ENCODE measurements around the gene ASZ1.

Gene ASZ1

GRCh38 chr7:117412946-117413559, 14.2 kb downstream of the ASZ1 start:
- no peak overlapping the region for H3K4me3 Mint-ChIP-seq
- no peak for ATAC-seq
- H3K27me3 Mint-ChIP-seq = no peaks in the 10 kb centered on the region
- no peaks in the 10 kb centered on the region for H3K4me1 Mint-ChIP-seq
- H3K27ac Mint-ChIP-seq = no peak overlapping the region
- H3K9me3 Mint-ChIP-seq = peaks cover 3% of the 10 kb centered on the region
- no peaks in the 10 kb centered on the region for H3K36me3 Mint-ChIP-seq

GRCh38 chr7:117412390-117412789, 14.9 kb downstream of the ASZ1 start:
- Mint-ChIP-seq H3K4me1 (no peaks in the 10 kb centered on the region), H3K27ac (no peak overlapping the region), H3K27me3 (no peaks in the 10 kb centered on the region), H3K36me3 (no peaks in the 10 kb centered on the region), H3K4me3 (no peak overlapping the region), H3K9me3 (peaks cover 3% of the 10 kb centered on the region)
- ATAC-seq = no peak

DNA sequence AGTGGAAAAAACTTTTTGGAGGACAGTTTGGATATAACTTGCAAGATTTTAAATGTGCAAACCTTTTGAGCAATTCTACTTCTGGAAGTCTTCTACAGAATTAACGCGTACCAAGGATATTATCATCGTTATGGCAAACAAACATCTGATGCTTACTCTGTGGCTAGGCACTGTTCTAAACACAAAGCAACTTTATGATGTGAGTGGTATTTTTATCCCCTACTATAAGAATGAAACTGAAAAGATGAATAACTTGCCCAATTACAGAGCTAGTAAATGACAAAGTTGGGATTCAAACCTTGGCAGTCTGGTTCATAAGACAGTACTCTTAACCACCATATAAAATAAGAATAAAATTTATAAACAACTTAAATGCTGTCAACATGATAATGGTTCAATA, 15.8 kb downstream of the ASZ1 start:
- ATAC-seq = no peak
- Mint-ChIP-seq H3K9me3 (peaks cover 3% of the 10 kb centered on the region), H3K27ac (no peak overlapping the region), H3K36me3 (no peaks in the 10 kb centered on the region), H3K4me1 (no peaks in the 10 kb centered on the region), H3K4me3 (no peak overlapping the region), H3K27me3 (no peaks in the 10 kb centered on the region)

- H3K4me3 Mint-ChIP-seq = no peak overlapping the region
- H3K27ac Mint-ChIP-seq = no peak overlapping the region
- H3K4me1 Mint-ChIP-seq = no peaks in the 10 kb centered on the region
- H3K27me3 Mint-ChIP-seq = no peaks in the 10 kb centered on the region
- no peak for ATAC-seq
- H3K9me3 Mint-ChIP-seq = peaks cover 2% of the 10 kb centered on the region
- no peaks in the 10 kb centered on the region for H3K36me3 Mint-ChIP-seq
These were observed 18.5 kb downstream of the ASZ1 start for GRCh38 chr7:117408831-117409230.

- Mint-ChIP-seq H3K36me3 (no peaks in the 10 kb centered on the region), H3K27me3 (no peaks in the 10 kb centered on the region), H3K4me3 (no peak overlapping the region), H3K9me3 (peaks cover 2% of the 10 kb centered on the region), H3K27ac (no peak overlapping the region), H3K4me1 (no peaks in the 10 kb centered on the region)
- ATAC-seq = no peak
These were observed 21.8 kb downstream of the ASZ1 start for GRCh38 chr7:117405519-117405918.

- H3K36me3 Mint-ChIP-seq = no peaks in the 10 kb centered on the region
- H3K4me3 Mint-ChIP-seq = no peak overlapping the region
- H3K4me1 Mint-ChIP-seq = no peaks in the 10 kb centered on the region
- no peak for ATAC-seq
- no peak overlapping the region for H3K27ac Mint-ChIP-seq
- no peaks in the 10 kb centered on the region for H3K27me3 Mint-ChIP-seq
- H3K9me3 Mint-ChIP-seq = peaks cover 2% of the 10 kb centered on the region
These were observed 23.6 kb downstream of the ASZ1 start for GRCh38 chr7:117403737-117404136.

DNA sequence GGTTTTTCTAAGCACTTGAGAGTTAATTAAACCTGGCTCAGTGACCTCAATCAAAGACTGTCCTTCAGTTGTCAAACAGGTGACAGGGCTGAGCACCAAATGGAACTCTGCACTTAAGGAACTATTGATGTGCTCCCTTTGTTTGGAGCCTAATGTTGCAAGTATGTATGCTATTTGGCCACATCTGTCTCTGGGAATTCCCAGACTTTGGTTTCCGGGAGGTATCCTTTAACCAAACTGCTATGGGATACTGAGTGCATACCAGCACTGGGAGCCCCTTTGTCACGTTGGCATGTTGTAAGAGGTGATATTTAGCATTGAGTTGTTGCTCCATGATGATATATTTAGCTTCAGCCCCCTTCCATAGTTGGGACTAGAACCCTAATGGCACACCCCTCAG, 25.2 kb downstream of the ASZ1 start:
- H3K4me1 Mint-ChIP-seq = no peaks in the 10 kb centered on the region
- H3K27ac Mint-ChIP-seq = no peak overlapping the region
- H3K4me3 Mint-ChIP-seq = no peak overlapping the region
- ATAC-seq = no peak
- H3K36me3 Mint-ChIP-seq = no peaks in the 10 kb centered on the region
- no peaks in the 10 kb centered on the region for H3K27me3 Mint-ChIP-seq
- peaks cover 2% of the 10 kb centered on the region for H3K9me3 Mint-ChIP-seq

- no peaks in the 10 kb centered on the region for H3K27me3 Mint-ChIP-seq
- no peak for ATAC-seq
- no peaks in the 10 kb centered on the region for H3K36me3 Mint-ChIP-seq
- no peak overlapping the region for H3K4me3 Mint-ChIP-seq
- H3K9me3 Mint-ChIP-seq = peaks cover 2% of the 10 kb centered on the region
- H3K27ac Mint-ChIP-seq = no peak overlapping the region
- H3K4me1 Mint-ChIP-seq = no peaks in the 10 kb centered on the region
These were observed 25.8 kb downstream of the ASZ1 start for GRCh38 chr7:117401293-117402002.

DNA sequence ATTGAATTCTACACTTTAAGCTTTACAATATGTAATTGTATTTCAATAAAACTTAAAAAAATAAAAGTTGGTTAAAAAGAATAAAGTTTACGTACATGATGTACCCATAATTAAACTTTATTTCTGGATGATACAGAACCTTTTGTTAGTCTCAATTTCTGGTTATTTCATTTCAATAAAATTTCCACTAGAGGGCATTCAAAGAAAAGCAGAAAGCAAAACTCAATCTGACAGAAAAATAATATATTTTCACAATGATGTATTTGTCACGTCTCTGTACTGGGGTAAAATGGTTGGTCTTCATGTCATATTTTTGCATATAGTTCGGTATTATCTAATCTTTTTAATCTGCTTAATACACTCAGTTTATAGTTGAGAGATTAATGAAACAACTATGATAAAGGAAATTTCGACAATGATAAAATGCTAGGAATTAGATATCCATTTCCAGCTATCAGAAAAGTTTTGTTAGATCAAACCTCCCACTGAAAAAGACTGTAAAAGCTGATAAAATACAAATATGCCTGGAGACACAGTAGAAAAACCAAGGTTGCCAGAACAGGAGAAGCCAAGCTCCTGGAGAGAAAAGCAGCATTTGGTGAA, 27.4 kb downstream of the ASZ1 start:
- Mint-ChIP-seq H3K36me3 (no peaks in the 10 kb centered on the region), H3K4me1 (no peaks in the 10 kb centered on the region), H3K4me3 (no peak overlapping the region), H3K27me3 (no peaks in the 10 kb centered on the region), H3K9me3 (no peaks in the 10 kb centered on the region), H3K27ac (no peak overlapping the region)
- no peak for ATAC-seq

- no peaks in the 10 kb centered on the region for H3K36me3 Mint-ChIP-seq
- no peak overlapping the region for H3K27ac Mint-ChIP-seq
- ATAC-seq = no peak
- H3K27me3 Mint-ChIP-seq = no peaks in the 10 kb centered on the region
- no peaks in the 10 kb centered on the region for H3K9me3 Mint-ChIP-seq
- H3K4me1 Mint-ChIP-seq = no peaks in the 10 kb centered on the region
- no peak overlapping the region for H3K4me3 Mint-ChIP-seq
These were observed 31.6 kb downstream of the ASZ1 start for GRCh38 chr7:117395743-117396142.

- no peak for ATAC-seq
- Mint-ChIP-seq H3K4me1 (no peaks in the 10 kb centered on the region), H3K9me3 (peaks cover 5% of the 10 kb centered on the region), H3K27me3 (no peaks in the 10 kb centered on the region), H3K4me3 (no peak overlapping the region), H3K27ac (no peak overlapping the region), H3K36me3 (no peaks in the 10 kb centered on the region)
These were observed 33.5 kb downstream of the ASZ1 start for GRCh38 chr7:117393781-117394180.

GRCh38 chr7:117389871-117390270, 37.4 kb downstream of the ASZ1 start:
- H3K36me3 Mint-ChIP-seq = no peaks in the 10 kb centered on the region
- no peaks in the 10 kb centered on the region for H3K4me1 Mint-ChIP-seq
- H3K4me3 Mint-ChIP-seq = no peak overlapping the region
- H3K27me3 Mint-ChIP-seq = no peaks in the 10 kb centered on the region
- H3K27ac Mint-ChIP-seq = no peak overlapping the region
- peaks cover 15% of the 10 kb centered on the region for H3K9me3 Mint-ChIP-seq
- no peak for ATAC-seq

DNA sequence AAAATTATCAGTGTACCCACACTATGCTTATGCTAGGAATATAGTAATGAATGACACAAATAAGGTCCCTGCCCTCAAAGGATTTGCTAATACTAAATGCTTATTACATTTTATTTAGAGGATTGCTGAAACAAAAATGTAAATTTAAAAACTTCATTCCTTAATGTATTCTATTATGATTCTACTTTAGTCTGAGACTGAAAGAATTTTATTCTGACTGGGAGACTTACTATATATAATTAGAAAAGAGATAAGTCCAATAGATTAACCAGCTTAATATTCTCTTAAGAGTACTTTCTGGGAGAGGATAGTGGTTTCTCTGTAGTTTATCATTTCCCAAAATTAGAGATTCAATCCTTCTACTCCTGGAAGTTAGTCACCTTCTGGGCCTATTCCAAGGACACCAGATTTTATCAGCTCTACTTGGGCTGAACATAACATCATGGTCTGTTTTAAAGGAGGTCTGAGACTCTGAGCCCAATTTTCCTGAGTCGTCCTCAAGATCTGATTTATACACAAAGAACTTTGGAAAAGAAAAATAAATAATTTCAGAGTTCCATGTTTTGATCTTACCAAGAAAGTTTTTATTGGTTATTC, 41.1 kb downstream of the ASZ1 start:
- Mint-ChIP-seq H3K27ac (no peak overlapping the region), H3K4me1 (no peaks in the 10 kb centered on the region), H3K27me3 (no peaks in the 10 kb centered on the region), H3K4me3 (no peak overlapping the region), H3K9me3 (peaks cover 15% of the 10 kb centered on the region), H3K36me3 (no peaks in the 10 kb centered on the region)
- ATAC-seq = no peak

- H3K36me3 Mint-ChIP-seq = no peaks in the 10 kb centered on the region
- ATAC-seq = no peak
- H3K4me1 Mint-ChIP-seq = no peaks in the 10 kb centered on the region
- no peaks in the 10 kb centered on the region for H3K27me3 Mint-ChIP-seq
- peaks cover 15% of the 10 kb centered on the region for H3K9me3 Mint-ChIP-seq
- no peak overlapping the region for H3K27ac Mint-ChIP-seq
- H3K4me3 Mint-ChIP-seq = no peak overlapping the region
These were observed 41.8 kb downstream of the ASZ1 start for GRCh38 chr7:117385363-117386109.

DNA sequence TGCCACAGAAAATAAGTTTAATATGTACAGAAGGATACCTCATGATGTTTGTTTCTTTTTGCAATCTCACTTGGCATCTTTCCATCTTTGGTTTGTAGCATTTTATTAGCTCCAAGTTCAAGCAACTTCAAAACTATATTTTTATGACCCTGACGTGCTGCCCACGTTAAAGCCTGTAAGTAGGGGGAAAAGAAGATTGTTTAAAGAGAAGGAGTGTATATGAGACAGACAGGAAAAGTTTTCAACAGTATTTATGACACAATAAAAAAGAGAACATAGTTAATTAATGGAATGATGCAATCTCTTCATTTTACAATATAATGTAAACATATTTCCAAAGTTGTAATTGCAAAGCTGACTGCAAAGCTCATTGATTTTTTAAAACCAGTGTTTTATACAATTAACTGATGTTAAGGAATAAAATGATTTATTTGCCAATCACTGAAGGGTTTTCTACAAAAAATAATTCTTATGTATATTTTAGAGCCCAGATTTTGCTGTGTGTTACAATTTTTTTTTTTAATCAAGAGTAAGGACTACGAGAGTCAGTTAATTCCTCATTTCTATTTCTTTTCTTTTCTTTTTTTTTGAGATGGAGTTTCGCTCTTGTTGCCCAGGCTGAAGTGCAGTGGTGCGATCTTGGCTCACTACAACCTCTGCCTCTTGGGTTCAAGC, 42.5 kb downstream of the ASZ1 start:
- Mint-ChIP-seq H3K4me3 (no peak overlapping the region), H3K27ac (no peak overlapping the region), H3K4me1 (no peaks in the 10 kb centered on the region), H3K9me3 (peaks cover 13% of the 10 kb centered on the region), H3K27me3 (no peaks in the 10 kb centered on the region), H3K36me3 (no peaks in the 10 kb centered on the region)
- ATAC-seq = no peak

Measured in stimulated activated memory B cell treated with anti-CD40 and anti-IgM and Interleukin-4, amounts not matched to agents 10 μg/mL and 1 μg/mL and 100 μg/mL, for 72 hours (primary cell).